Measurements from ENCODE around the gene KIF16B.
"Not testable (repeated sequence)": the region's sequence is repeated elsewhere in the genome, so short reads cannot be mapped to it uniquely, and the experiment has no call there.

The KIF16B gene

GRCh38 chr20:16573001-16573965 lies at the start of gene KIF16B:
TSS of gene KIF16B (minus strand) at chr20:16573448. CDS start at chr20:16573275, 173 bp downstream.
- DNase-seq (ENCODE audit: low read depth), result peak; percentile 73

- DNase-seq (ENCODE audit: low read depth), result no peak
These were observed 49.3 kb upstream of the KIF16B start for GRCh38 chr20:16622501-16622900.

GRCh38 chr20:16621435-16622141 lies 48.3 kb upstream of the KIF16B start:
- no peak for DNase-seq (ENCODE audit: low read depth)

GRCh38 chr20:16620961-16621360 lies 47.7 kb upstream of the KIF16B start:
- DNase-seq (ENCODE audit: low read depth), result no peak

- DNase-seq (ENCODE audit: low read depth), result no peak
These were observed 46.7 kb upstream of the KIF16B start for GRCh38 chr20:16619953-16620352.

- DNase-seq (ENCODE audit: low read depth), result no peak
These were observed 43.8 kb upstream of the KIF16B start for GRCh38 chr20:16617056-16617455.

- DNase-seq (ENCODE audit: low read depth), result no peak
These were observed 43.1 kb upstream of the KIF16B start for GRCh38 chr20:16616317-16616716.

- DNase-seq (ENCODE audit: low read depth), result no peak
These were observed 42.0 kb upstream of the KIF16B start for GRCh38 chr20:16615199-16615598.

GRCh38 chr20:16613954-16614353 lies 40.7 kb upstream of the KIF16B start:
- no peak for DNase-seq (ENCODE audit: low read depth)

- no peak for DNase-seq (ENCODE audit: low read depth)
These were observed 39.5 kb upstream of the KIF16B start for GRCh38 chr20:16612706-16613105.

GRCh38 chr20:16611817-16612216 lies 38.6 kb upstream of the KIF16B start:
- DNase-seq (ENCODE audit: low read depth), result no peak

GRCh38 chr20:16609066-16609465 lies 35.8 kb upstream of the KIF16B start:
- DNase-seq (ENCODE audit: low read depth), result no peak

- DNase-seq (ENCODE audit: low read depth), result no peak
These were observed 35.0 kb upstream of the KIF16B start for GRCh38 chr20:16608277-16608650.

- no peak for DNase-seq (ENCODE audit: low read depth)
These were observed 34.4 kb upstream of the KIF16B start for GRCh38 chr20:16607364-16608276.

GRCh38 chr20:16606468-16607070 lies 33.3 kb upstream of the KIF16B start:
- DNase-seq (ENCODE audit: low read depth), result no peak

GRCh38 chr20:16601047-16601446 lies 27.8 kb upstream of the KIF16B start:
- no peak for DNase-seq (ENCODE audit: low read depth)

GRCh38 chr20:16599257-16599656 lies 26.0 kb upstream of the KIF16B start:
- DNase-seq (ENCODE audit: low read depth), result no peak

GRCh38 chr20:16596991-16597390 lies 23.7 kb upstream of the KIF16B start:
- DNase-seq (ENCODE audit: low read depth), result no peak

GRCh38 chr20:16596404-16596803 lies 23.2 kb upstream of the KIF16B start:
- not testable (repeated sequence) for DNase-seq (ENCODE audit: low read depth)

GRCh38 chr20:16595376-16595775 lies 22.1 kb upstream of the KIF16B start:
- no peak for DNase-seq (ENCODE audit: low read depth)

GRCh38 chr20:16590041-16590633 lies 16.9 kb upstream of the KIF16B start:
- no peak for DNase-seq (ENCODE audit: low read depth)
